DMS53 (cell line): ENCODE measurements around the gene NDRG2.
"Not testable (repeated sequence)": the region's sequence is repeated elsewhere in the genome, so short reads cannot be mapped to it uniquely, and the experiment has no call there.

Experiments used
- DNase-seq: peaks from one replicate; lab custom pipeline; 2025; lab: John Stamatoyannopoulos, UW

Gene NDRG2

DNA sequence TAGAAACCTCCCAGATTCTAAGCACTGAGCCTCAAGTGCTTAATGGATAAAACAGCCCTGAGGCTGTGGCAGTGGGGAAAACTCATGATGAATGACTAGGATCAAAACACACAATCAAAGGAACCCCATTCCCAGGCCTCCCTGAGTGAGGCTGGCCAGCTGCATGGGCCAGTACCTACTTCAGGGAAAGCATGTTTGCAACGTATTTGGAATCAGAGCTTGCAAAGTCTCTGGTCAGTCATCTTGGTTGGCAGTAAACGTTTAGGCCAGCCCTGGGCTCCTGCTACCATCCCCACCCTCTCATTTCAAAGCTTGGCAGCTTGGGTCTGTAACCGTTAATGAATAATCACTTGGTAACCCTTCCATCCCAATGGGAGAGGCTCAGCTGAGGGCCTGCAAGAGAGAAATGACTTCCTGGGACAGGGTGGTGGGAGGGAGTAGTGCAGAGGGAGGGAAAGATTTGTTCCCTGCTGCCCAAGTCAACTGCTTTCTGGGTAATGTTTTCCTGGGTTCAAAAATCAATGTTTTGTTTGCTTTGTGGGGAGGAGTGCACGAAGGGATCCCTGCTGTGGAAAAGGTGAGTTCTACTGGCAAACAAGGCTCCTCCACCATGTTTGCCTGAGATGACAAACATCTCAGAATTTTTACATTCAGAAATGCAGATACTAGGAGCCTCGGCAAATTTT, 30.7 kb upstream of the NDRG2 start:
- DNase-seq: no peak

DNA sequence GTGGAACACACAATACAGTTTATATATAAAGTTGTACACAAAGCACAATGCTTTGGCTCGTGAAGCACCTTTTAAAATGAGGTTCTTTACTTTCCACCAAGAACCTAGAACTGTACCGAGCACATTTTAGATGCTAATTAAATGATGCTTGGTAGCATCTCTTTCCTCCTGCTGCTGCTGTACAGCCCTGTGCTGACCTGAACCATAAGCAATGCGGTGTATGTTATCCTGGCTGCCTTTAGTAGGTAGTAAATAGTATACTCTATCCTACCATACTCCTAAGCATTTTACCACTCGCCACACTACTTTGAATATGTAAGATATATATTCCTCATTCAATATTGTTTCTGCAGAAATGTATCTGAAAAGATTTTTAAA, 29.9 kb upstream of the NDRG2 start:
- DNase-seq: no peak

DNA sequence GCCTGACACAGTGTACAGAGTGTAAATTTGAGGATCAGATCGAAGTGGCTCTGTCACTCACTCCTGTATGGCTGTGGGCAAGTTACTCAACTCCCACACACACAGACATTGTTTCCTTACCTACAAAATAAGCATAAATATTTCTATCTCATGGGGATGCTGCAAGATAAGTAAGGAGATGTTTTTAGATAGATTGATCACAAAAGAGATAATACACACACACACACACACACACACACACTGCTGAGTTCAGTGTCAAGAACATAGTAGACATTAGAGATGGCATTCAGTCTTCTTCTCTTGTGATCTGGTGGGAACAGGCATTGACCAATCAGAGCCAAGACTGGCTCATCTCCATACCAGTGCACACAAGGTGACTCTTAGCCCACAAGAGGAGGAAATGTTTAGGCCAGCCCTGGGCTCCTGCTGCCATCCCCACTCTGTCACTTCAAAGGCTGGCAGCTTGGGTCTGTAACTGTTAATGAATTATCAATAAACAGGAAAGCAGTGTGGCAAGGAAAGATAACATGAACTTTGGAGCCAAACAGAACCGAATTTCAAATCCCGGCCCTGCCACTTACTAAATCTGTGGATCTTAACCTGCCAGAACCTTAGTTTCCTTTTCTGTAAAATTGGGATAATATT, 29.4 kb upstream of the NDRG2 start:
- no peak for DNase-seq

- no peak for DNase-seq
Measured at GRCh38 chr14:21053184-21054122, 28.6 kb upstream of the NDRG2 start.

DNA sequence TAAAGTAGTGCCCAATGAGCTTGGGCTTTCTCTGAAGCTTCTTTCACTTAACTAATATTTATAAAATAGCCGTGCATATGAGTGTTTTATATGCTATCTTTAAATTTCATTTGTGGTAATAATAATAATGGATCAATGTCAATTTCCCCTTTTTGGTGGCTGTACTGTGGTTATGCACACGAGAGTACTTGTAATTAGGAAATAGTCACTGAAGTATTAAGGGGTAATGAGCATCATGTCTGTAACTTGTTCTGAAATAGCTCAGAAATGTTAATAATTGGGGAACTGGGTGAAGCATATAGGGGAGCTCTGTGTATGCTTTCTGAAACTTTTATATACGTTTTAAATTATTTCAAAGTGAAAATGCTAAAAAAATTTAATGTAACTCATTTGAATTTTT, 25.7 kb upstream of the NDRG2 start:
- DNase-seq: no peak

DNA sequence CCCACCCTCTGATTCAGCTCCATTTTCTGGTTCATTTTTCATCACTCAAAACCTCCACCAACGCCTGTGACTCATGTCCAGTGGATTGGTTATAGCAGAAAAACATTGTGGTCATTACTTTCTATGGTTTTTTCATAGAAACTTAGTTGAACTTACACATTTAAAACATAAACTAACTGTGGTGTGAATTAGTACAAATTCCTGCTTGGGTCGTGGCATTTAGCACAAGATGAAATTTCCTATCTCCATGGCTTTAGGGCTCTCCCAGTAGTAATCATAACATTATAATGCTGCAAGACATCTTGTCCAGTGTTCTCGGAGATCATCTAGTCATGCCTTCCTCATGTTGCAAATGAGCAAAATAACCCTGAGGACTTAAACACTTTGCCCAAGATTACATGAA, 24.4 kb upstream of the NDRG2 start:
- no peak for DNase-seq

DNA sequence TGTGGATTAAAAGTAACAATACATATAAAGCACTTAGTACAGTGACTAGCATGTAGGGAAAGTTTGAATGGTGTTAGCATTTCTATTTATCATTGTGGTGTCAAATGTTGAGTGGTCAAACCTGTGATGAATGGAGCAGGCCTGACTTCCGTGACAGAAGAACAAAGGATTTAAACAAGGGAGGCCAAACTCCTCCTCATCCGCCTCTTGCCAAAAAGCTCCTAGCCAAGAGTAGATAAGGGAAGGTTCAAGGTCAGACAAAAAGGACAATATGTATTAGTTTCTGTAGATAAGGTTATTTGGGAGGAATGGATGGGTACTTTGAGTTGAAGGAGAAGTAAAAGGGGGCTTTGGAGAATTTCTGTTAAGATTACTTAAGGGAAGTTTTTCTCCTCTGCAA, 23.8 kb upstream of the NDRG2 start:
- DNase-seq: no peak

DNA sequence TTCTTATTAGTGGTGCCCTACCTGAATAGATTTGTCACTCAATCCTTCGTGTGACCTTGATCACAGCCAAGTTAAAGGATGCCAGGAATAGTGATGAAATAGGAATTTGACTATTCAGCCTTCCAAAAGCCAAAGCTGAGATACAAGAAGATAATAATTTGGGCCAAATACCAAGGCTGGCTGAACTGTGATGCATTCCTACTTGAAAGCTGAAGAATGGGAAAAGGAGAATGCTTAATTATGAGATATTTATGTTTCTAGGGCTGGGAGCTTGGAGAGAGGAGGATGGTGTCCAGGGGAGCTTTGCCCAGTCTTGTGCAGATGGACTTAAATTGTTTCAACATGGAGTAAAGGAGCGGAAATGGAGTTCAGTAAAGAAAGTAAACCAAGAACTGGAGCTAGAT, 22.5 kb upstream of the NDRG2 start:
- DNase-seq: no peak

DNA sequence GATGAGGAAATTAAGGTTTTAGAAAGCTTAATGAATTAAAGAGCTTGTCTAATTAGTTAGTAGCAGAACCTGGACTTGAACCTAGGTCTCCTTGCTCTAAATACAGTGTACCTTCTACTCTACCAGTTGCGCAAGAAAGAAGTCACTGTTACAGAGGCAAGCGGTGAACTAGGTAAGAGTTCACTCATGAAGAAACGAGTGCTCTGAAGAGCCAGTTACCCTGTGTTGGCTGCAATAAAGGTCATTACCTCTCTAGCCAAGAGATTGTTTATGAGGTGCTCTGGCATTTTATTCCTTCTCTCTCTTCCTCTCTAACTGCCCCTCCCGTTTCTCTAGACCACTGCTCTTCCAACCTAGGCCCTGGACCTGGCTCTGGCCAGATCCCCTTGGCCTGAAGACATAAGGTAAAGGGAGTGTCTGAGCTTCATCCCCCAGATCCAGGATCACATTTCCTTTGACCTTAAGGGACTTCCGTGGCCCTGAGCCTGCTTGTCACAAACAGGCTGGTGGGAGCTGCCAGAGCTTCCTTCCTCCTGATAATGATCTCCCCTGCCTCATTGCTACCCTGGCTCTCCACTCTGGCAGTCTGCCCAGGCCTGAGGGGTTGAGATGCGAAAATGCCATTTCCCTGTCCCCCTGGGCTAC, 19.2 kb upstream of the NDRG2 start:
- DNase-seq: no peak

- peak; percentile 4 for DNase-seq
Measured at GRCh38 chr14:21043387-21043973, 18.6 kb upstream of the NDRG2 start.

DNA sequence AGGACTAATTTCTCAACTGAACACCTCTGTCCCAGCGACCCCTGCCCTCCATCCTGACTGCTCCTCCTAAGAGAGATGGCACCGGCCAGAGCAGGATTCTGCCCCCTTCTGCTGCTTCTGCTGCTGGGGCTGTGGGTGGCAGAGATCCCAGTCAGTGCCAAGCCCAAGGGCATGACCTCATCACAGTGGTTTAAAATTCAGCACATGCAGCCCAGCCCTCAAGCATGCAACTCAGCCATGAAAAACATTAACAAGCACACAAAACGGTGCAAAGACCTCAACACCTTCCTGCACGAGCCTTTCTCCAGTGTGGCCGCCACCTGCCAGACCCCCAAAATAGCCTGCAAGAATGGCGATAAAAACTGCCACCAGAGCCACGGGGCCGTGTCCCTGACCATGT, 18.1 kb upstream of the NDRG2 start:
- no peak for DNase-seq

DNA sequence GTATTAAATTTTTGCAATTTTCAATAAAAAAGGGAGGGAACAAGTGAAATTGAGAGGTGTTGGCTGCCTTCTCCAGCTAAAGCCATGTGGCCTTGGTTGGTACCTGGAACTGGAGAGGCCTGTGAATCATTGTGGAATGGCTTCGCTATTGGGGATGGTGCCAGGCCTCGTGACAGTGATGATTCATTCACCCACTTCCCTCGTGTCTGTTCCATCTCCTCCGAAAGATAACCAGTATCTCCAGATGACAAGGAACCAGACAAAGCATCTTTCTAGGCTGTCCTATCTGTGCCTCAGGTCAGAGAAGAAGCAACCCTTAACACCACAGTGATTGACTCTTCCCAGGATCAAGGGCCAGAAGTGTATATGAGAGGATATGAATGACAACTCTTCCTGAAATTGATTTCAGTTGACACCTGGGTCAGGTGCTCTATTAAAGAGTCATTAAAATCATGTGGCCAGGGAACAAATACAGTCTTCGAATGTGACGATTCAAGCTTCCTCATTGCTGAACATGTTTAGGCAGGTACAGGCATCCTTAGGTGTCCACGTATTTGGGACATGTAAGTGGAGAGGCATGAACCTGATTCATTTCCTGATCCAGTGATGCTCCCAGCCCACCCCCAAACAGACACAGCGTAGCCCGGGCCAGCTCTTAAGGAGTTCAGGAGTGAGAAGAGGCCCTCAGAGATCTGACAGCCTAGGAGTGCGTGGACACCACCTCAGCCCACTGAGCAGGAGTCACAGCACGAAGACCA, 17.0 kb upstream of the NDRG2 start, which contains the start of gene RNASE7:
TSS of gene RNASE7 (plus strand) at position 687 of the 758 bp plus-strand sequence. CDS start 631 bp downstream, outside the sequence.
- DNase-seq: no peak

- DNase-seq: not testable (repeated sequence)
Measured at GRCh38 chr14:21040941-21041340, 16.1 kb upstream of the NDRG2 start.

DNA sequence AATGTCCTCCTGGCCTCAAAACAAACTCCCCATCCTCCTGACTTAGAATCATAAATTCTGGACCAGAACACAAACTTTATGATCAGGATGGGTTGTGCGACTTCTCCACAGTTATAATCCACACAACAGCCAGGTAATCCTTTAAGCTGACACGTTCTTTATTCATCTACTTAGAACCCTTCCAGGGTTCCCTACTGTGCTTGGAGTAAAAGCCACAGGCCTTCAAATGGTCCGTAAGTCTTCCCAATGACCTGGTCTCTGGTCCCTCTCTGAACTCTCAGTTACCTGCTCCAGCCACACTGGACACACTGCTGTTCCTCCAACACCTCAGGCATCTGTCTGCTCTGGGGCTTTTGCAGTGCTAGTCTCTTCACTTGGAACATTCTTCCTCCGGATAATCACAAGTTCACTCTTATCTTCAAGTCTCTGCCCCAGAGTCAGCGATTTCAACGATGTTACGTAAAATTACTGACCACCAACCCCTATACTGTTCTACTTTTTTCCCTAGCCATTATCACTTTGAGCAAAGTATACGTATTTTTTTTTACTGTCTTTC, 15.6 kb upstream of the NDRG2 start:
- DNase-seq: no peak

DNA sequence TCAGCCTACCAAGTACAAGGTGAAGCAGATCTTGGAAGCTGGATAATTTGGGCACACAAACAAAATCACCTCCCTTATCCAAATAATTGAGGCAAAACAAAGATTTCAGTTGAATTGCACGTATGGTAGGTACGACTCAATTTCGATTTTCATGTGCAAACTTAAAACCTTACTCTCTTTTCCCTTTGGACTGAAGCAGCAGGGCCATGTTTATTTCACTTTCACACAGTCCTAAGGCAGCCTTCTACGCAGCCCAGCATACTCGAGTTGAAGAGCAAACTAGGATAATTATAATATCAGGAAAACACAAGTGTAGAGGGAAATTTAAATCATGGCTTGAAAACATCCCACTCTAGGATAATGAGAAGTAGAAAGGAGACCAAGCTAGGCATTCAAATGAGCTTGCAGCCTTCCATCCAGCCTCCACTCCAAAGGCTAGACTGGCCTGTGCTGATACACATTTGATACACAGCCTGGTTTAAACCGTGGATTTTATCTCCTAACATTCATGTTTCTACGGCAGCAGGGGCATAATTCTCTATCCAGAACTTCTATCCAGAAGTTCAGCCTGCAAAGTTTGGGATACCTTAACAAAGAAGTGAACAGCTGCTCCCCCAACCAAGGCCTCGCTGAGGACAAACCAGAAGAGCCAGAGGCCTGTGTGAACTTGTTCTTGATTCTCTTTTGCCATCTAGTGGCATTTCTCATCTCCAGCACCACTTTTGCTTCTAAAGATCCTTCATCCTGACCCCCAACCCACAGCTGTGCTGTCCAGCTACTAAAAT, 14.9 kb upstream of the NDRG2 start:
- DNase-seq: peak; percentile 57

- peak; percentile 67 for DNase-seq
Measured at GRCh38 chr14:21038441-21039422, 13.9 kb upstream of the NDRG2 start.

GRCh38 chr14:21037156-21037555, 12.3 kb upstream of the NDRG2 start:
- DNase-seq: no peak

- DNase-seq: no peak
Measured at GRCh38 chr14:21036751-21037150, 11.9 kb upstream of the NDRG2 start.

- DNase-seq: no peak
Measured at GRCh38 chr14:21034707-21035106, 9.8 kb upstream of the NDRG2 start, which contains the start of gene RNASE13. RNASE13 (minus strand) TSS chr14:21034807; CDS start chr14:21034288, 519 bp downstream.
